Measurements from ENCODE around the gene CSNK2A2.

- TF ChIP-seq POLR2A (IDR thresholded peaks at IDR 0.05; ENCODE audit: extremely low read depth, insufficient read length): no peak
- no peak for TF ChIP-seq CTCF (IDR thresholded peaks at IDR 0.05; ENCODE audit: low read depth, low read length)
Observed at GRCh38 chr16:58187665-58188421, 10.1 kb downstream of the CSNK2A2 start.

Measured in NB4 (cell line).